ENCODE results near the gene RIMBP3C.

DNA sequence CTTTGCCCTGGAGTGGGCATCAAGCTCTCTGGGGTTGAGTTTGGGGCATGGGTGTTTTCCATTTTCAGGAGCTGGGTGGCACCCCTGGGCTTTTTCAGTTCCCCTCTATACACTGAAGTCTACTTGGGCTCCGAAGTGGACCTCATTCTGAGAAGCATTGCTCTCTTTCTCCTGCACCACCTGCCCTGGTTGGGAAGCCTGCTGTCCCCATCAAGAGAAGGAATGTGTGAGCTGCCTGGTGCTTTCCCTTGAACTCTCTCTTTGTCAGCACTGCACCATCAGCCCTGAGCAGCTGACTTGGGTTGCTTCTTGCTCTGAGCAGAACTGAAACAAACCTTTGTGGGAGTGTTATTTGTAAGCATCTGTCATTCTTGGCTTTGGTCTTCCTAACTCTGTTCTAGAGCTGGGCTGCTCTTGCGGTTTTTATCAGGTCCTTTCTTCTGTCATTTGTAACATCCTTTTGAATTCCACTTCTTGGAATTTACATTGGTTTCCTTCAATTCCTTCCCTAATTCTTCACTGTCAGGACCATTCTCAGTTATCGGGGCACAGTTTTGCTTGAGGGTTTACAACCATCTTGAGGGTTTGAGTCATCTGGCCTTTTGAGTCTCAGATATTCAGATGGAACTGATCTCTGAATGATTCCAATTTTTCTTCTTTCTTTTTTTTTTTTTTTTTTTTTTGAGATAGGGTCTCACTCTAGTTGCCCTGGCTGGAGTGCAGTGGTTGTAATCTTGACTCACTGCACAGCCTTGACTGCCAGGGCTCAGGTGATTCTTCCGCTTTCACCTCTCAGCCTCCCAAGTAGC, 36.7 kb upstream of the RIMBP3C start:
- TF ChIP-seq CTCF (IDR thresholded peaks at IDR 0.05 in 4 of 5, conservative IDR thresholded peaks at IDR 0.05 in 1 of 5), result no peak
- no peak for TF ChIP-seq POLR2A (IDR thresholded peaks at IDR 0.05)

All from gastrocnemius medialis (tissue), 4 donors.